ENCODE results near the gene TRAPPC1.

TRAPPC1 gene

GRCh38 chr17:7931709-7932482 lies at the start of gene TRAPPC1, which contains the start of gene CNTROB:
TSS of gene TRAPPC1 (minus strand) at chr17:7931946. CDS start at chr17:7931829, 117 bp downstream.
TSS of gene CNTROB (plus strand) at chr17:7932206. CDS start at chr17:7933080, 874 bp downstream.
- no peak for TF ChIP-seq EZH2 (IDR thresholded peaks at IDR 0.05; ENCODE audit: borderline replicate concordance, low read depth, low read length, severe bottlenecking)
- no peak for TF ChIP-seq CTCF (IDR thresholded peaks at IDR 0.05; ENCODE audit: borderline replicate concordance, extremely low read depth, low read length, poor library complexity, severe bottlenecking)
- peak within 1 kb of the TSS; percentile 71 to 82 for H3K4me3 ChIP-seq (ENCODE audit: low read depth in 1 of 2, low read length in 2 of 2)
- no peaks in the 10 kb centered on the region for H3K9me3 ChIP-seq (ENCODE audit: insufficient read depth, low read length, severe bottlenecking)
- peaks cover 38% of the 10 kb centered on the region for H3K36me3 ChIP-seq (ENCODE audit: insufficient read depth, low read length)
- H3K27me3 ChIP-seq (ENCODE audit: insufficient read depth, low read length, poor library complexity) = no peaks in the 10 kb centered on the region
- H3K27ac ChIP-seq (ENCODE audit: low read length) = peak within 1 kb of the TSS; percentile 99
- peak within 1 kb of the TSS; percentile 89 for H3K4me2 ChIP-seq (ENCODE audit: insufficient read depth, low read length)
- H3K79me2 ChIP-seq (ENCODE audit: insufficient read depth, low read length) = peaks cover 51% of the 10 kb centered on the region
- no peaks in the 10 kb centered on the region for H4K20me1 ChIP-seq (ENCODE audit: insufficient read depth, low read length)
- peaks cover 54% of the 10 kb centered on the region for H3K4me1 ChIP-seq (ENCODE audit: insufficient read depth, low read length)
- DNase-seq = peak; percentile 100
- peak within 1 kb of the TSS; percentile 97 for H2AFZ ChIP-seq (ENCODE audit: low read depth, low read length)
- ATAC-seq (ENCODE audit: insufficient read depth, low read depth) = peak; percentile 92
- peak within 1 kb of the TSS; percentile 90 for H3K9ac ChIP-seq (ENCODE audit: low read depth, low read length)

- H3K27me3 ChIP-seq (ENCODE audit: insufficient read depth, low read length, poor library complexity) = no peaks in the 10 kb centered on the region
- no peaks in the 10 kb centered on the region for H4K20me1 ChIP-seq (ENCODE audit: insufficient read depth, low read length)
- no peak overlapping the region for H3K27ac ChIP-seq (ENCODE audit: low read length)
- ATAC-seq (ENCODE audit: insufficient read depth, low read depth) = no peak
- DNase-seq = no peak
- no peak overlapping the region for H3K9ac ChIP-seq (ENCODE audit: low read depth, low read length)
- no peaks in the 10 kb centered on the region for H3K36me3 ChIP-seq (ENCODE audit: insufficient read depth, low read length)
- H3K4me2 ChIP-seq (ENCODE audit: insufficient read depth, low read length) = no peak overlapping the region
- no peaks in the 10 kb centered on the region for H3K4me1 ChIP-seq (ENCODE audit: insufficient read depth, low read length)
- H3K9me3 ChIP-seq (ENCODE audit: insufficient read depth, low read length, severe bottlenecking) = peaks cover 14% of the 10 kb centered on the region
- no peaks in the 10 kb centered on the region for H3K79me2 ChIP-seq (ENCODE audit: insufficient read depth, low read length)
- H3K4me3 ChIP-seq (ENCODE audit: low read depth in 1 of 2, low read length in 2 of 2) = no peak overlapping the region
- no peak overlapping the region for H2AFZ ChIP-seq (ENCODE audit: low read depth, low read length)
- TF ChIP-seq CTCF (IDR thresholded peaks at IDR 0.05; ENCODE audit: borderline replicate concordance, extremely low read depth, low read length, poor library complexity, severe bottlenecking) (no peak), EZH2 (IDR thresholded peaks at IDR 0.05; ENCODE audit: borderline replicate concordance, low read depth, low read length, severe bottlenecking) (no peak)
These were observed 46.1 kb upstream of the TRAPPC1 start for GRCh38 chr17:7977805-7978204.

GRCh38 chr17:7977039-7977438 lies 45.3 kb upstream of the TRAPPC1 start:
- TF ChIP-seq EZH2 (IDR thresholded peaks at IDR 0.05; ENCODE audit: borderline replicate concordance, low read depth, low read length, severe bottlenecking) (no peak), CTCF (IDR thresholded peaks at IDR 0.05; ENCODE audit: borderline replicate concordance, extremely low read depth, low read length, poor library complexity, severe bottlenecking) (no peak)
- ATAC-seq (ENCODE audit: insufficient read depth, low read depth) = no peak

More at GRCh38 chr17:7977039-7977438, 45.3 kb upstream of the TRAPPC1 start:
- no peaks in the 10 kb centered on the region for H3K79me2 ChIP-seq (ENCODE audit: insufficient read depth, low read length)
- no peak overlapping the region for H3K4me3 ChIP-seq (ENCODE audit: low read depth in 1 of 2, low read length in 2 of 2)
- H3K27ac ChIP-seq (ENCODE audit: low read length) = no peak overlapping the region
- no peak overlapping the region for H3K9ac ChIP-seq (ENCODE audit: low read depth, low read length)
- peaks cover 14% of the 10 kb centered on the region for H3K9me3 ChIP-seq (ENCODE audit: insufficient read depth, low read length, severe bottlenecking)
- H3K36me3 ChIP-seq (ENCODE audit: insufficient read depth, low read length) = no peaks in the 10 kb centered on the region
- no peak for DNase-seq
- H4K20me1 ChIP-seq (ENCODE audit: insufficient read depth, low read length) = no peaks in the 10 kb centered on the region
- H3K4me2 ChIP-seq (ENCODE audit: insufficient read depth, low read length) = no peak overlapping the region
- H3K4me1 ChIP-seq (ENCODE audit: insufficient read depth, low read length) = no peaks in the 10 kb centered on the region
- no peaks in the 10 kb centered on the region for H3K27me3 ChIP-seq (ENCODE audit: insufficient read depth, low read length, poor library complexity)
- H2AFZ ChIP-seq (ENCODE audit: low read depth, low read length) = no peak overlapping the region
